HL-60/S4 treated with retinoic acid at 250 ng/mL for 4 days and 3 days (cell line): ENCODE measurements around the gene GRID2.

ENCODE experiments used
- in situ Hi-C: fragments of 300-500 bp; cut with MboI; formaldehyde crosslinking; loops from 2 replicates; pipeline ENCODE4 v1.7.0; 2022; ENCODE audit warnings: low sequenced_read_pairs

Gene GRID2

DNA sequence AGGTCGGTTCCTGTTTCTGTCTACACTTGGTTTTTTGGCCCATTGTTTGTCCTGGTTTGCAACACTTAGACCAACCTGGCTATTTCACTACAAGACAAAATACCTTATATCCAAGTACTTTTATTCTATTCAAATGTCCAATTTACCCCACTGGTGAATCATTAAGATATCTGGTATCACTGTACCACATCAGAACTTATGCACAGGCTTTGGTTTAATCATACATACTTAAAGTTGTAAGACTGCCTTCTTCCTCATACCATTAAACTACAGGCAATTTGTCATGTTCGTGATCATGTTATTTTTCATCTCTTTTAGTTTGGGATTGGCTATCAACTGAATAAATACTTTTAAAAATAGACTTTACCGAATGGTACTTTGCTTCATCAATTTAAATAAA is 1471.8 kb downstream of the GRID2 start:
- in situ Hi-C loops = no loop called here

DNA sequence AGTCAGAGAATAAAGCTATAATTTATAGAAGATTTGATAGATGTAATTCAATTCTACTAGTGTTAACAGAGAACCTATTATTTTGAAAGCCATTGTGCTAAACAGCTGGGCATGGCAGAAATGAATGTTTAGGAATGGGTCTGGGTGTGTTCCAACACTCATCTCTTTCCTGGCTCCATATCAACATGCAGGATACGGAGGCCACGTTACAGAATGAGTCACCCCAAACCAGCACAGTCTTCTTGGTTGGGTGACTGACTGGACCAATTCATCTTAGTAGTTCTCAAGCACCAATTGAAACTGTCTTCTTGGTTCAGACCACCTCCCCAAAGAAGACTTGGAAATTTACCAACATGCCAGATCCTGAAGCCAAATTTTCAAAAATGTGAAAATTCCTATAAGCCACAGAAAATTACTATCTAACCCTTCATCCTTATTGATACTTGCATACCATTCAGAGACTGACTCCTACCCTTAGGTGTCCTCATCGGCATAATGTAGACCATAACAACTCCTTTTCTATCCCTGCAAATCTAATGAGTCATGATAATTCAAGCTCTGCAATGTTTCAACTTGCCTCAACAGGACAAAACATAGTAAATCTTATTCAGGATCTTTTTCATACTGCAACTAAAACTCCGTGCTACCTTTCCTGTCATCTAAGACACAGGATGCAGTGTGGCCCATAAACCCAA is 1472.8 kb downstream of the GRID2 start:
- in situ Hi-C loops = no loop called here

DNA sequence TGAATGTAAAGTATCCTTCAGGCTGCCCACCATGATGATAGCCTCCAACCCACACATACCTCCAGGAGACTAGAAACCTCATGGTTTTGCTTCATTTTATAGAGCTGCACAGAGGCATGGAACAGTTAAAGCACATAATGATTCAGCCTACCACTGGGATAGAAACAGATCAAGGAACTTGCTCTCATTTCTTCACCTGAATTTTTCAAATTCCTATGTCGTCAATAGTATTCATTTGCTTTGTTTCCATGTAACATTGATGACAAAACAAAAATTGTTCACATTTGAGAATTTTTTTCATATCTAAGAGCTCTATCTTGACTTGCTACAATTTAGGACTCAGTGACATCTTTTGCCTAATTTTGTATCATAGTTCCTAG is 1473.3 kb downstream of the GRID2 start:
- in situ Hi-C loops = no loop called here

GRCh38 chr4:93779228-93779627 is 1475.5 kb downstream of the GRID2 start:
- in situ Hi-C loops = no loop called here

GRCh38 chr4:93780080-93780479 is 1476.3 kb downstream of the GRID2 start:
- in situ Hi-C loops = no loop called here

GRCh38 chr4:93781198-93781597 is 1477.4 kb downstream of the GRID2 start:
- in situ Hi-C loops = no loop called here

GRCh38 chr4:93786149-93786548 is 1482.4 kb downstream of the GRID2 start:
- in situ Hi-C loops = no loop called here

- in situ Hi-C loops = no loop called here
These were observed 1484.9 kb downstream of the GRID2 start for GRCh38 chr4:93788712-93789111.

- in situ Hi-C loops = no loop called here
These were observed 1487.9 kb downstream of the GRID2 start for GRCh38 chr4:93791570-93792195.

- in situ Hi-C loops = no loop called here
These were observed 1498.3 kb downstream of the GRID2 start for GRCh38 chr4:93802045-93802444.

DNA sequence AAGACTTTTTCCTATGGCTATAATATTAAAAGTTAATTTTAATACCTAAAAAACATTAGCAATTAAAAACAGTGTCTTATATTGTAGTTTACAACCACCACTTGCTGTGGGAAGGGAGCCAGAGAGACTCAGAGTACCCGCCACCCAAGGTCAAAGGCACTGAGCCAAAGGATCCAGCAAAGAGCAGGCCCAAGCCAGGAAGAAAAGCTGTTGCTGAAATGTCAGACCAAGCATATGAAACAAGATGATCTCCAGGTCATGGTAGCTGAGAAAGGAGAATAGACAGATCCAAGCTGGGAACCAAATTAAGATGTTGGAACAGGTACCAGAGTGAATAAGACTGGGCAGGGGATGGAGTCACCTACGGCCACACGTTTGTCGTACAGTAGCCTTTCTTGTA is 1506.0 kb downstream of the GRID2 start:
- in situ Hi-C loops = no loop called here

GRCh38 chr4:93810340-93810992 is 1506.7 kb downstream of the GRID2 start:
- in situ Hi-C loops = no loop called here

- in situ Hi-C loops = no loop called here
These were observed 1509.3 kb downstream of the GRID2 start for GRCh38 chr4:93813092-93813491.

DNA sequence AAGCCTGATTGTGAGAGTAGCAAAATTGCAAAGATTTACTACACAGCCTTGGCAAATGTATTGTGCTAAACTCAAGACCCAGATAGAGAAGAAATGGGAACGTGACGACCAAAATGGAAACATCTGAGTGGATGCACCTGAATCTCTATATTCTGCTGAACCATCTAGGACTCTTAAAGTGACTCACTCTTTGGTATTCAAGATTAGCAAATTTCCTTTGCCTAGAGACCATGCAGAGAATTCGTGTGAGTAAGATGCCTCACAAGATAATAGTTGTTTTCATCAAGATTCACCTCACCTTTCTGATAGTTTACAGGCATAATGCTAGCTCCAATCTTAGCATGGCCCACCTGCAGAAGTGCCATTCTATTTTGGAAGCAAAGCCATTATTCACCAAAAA is 1510.4 kb downstream of the GRID2 start:
- in situ Hi-C loops = no loop called here

GRCh38 chr4:93814722-93815121 is 1511.0 kb downstream of the GRID2 start:
- in situ Hi-C loops = no loop called here
